ENCODE data around the gene PTPRK.

PTPRK gene

GRCh38 chr6:128554302-128554701, 33.9 kb upstream of the PTPRK start:
- DNase-seq (ENCODE audit: extremely low spot score): no peak
- CTCF ChIA-PET: no interaction called here
- TF ChIP-seq, protein P1, sequence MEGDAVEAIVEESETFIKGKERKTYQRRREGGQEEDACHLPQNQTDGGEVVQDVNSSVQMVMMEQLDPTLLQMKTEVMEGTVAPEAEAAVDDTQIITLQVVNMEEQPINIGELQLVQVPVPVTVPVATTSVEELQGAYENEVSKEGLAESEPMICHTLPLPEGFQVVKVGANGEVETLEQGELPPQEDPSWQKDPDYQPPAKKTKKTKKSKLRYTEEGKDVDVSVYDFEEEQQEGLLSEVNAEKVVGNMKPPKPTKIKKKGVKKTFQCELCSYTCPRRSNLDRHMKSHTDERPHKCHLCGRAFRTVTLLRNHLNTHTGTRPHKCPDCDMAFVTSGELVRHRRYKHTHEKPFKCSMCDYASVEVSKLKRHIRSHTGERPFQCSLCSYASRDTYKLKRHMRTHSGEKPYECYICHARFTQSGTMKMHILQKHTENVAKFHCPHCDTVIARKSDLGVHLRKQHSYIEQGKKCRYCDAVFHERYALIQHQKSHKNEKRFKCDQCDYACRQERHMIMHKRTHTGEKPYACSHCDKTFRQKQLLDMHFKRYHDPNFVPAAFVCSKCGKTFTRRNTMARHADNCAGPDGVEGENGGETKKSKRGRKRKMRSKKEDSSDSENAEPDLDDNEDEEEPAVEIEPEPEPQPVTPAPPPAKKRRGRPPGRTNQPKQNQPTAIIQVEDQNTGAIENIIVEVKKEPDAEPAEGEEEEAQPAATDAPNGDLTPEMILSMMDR (IDR thresholded peaks at IDR 0.05; ENCODE audit: control extremely low read depth, extremely low read depth, low read depth, missing control alignments): no peak
- POLR2A ChIA-PET: no interaction called here

GRCh38 chr6:128541261-128541660, 20.9 kb upstream of the PTPRK start:
- POLR2A ChIA-PET: no interaction called here
- CTCF ChIA-PET: no interaction called here
- TF ChIP-seq, protein P1 (IDR thresholded peaks at IDR 0.05; ENCODE audit: control extremely low read depth, extremely low read depth, low read depth, missing control alignments): no peak
- no peak for DNase-seq (ENCODE audit: extremely low spot score)

- DNase-seq (ENCODE audit: extremely low spot score): no peak
- POLR2A ChIA-PET: no interaction called here
- CTCF ChIA-PET: no interaction called here
- TF ChIP-seq, protein P1 (IDR thresholded peaks at IDR 0.05; ENCODE audit: control extremely low read depth, extremely low read depth, low read depth, missing control alignments): no peak
Observed at GRCh38 chr6:128538763-128539162, 18.4 kb upstream of the PTPRK start.

DNA sequence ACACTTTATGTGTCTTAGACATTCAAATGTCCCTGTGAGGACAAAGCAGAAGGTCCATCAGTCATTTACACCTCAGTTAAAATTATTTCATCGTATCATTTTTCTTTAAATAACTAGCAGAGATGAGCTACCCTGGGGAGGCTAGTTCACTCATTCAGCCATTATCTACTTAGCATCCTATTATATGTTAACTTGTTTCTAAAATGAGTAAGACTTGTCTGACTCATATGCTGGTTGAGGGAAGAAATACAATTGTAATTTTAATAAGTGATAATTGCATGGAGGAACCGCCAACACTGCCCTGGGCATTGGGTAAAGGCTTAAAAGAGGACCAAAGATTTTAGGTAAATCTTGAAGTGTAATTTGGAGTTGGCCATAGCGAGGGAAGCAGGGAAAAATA, 12.4 kb upstream of the PTPRK start:
- CTCF ChIA-PET: no interaction called here
- TF ChIP-seq, protein P1 (IDR thresholded peaks at IDR 0.05; ENCODE audit: control extremely low read depth, extremely low read depth, low read depth, missing control alignments): no peak
- DNase-seq (ENCODE audit: extremely low spot score): no peak
- POLR2A ChIA-PET: no interaction called here

DNA sequence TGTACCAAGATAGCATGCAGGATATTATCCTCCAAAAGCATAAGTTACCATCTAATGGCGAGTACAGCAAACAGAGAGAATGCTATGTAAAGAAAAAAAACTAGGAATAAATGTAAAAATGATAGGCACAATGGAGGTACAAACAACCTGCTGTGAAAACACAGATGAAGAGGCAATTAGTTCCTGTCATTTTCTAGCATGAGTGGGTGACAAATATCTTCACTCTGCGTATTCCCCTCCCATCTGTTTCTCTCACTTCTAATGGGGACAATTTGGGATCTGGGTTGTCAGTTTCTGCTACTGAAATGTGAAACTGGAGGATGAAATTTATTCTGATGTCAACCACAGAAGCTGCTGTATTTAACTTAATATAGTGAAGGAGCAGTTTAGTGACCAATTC, 11.7 kb upstream of the PTPRK start:
- no peak for DNase-seq (ENCODE audit: extremely low spot score)
- ChIA-PET CTCF (no interaction called here), POLR2A (no interaction called here)
- TF ChIP-seq, protein P1 (IDR thresholded peaks at IDR 0.05; ENCODE audit: control extremely low read depth, extremely low read depth, low read depth, missing control alignments): no peak

- ChIA-PET POLR2A (no interaction called here), CTCF (no interaction called here)
- no peak for DNase-seq (ENCODE audit: extremely low spot score)
- TF ChIP-seq, protein P1 (IDR thresholded peaks at IDR 0.05; ENCODE audit: control extremely low read depth, extremely low read depth, low read depth, missing control alignments): no peak
Observed at GRCh38 chr6:128531696-128532095, 11.3 kb upstream of the PTPRK start.

- ChIA-PET POLR2A (no interaction called here), CTCF (no interaction called here)
Observed at GRCh38 chr6:128528241-128528640, 7.8 kb upstream of the PTPRK start.

More at GRCh38 chr6:128528241-128528640, 7.8 kb upstream of the PTPRK start:
- TF ChIP-seq, protein P1 (IDR thresholded peaks at IDR 0.05; ENCODE audit: control extremely low read depth, extremely low read depth, low read depth, missing control alignments): no peak
- DNase-seq (ENCODE audit: extremely low spot score): no peak

Data from GM10248 (cell line).